Lower lobe of right lung (tissue), 2 donors: ENCODE measurements around the gene ACTC1. TPM values are rescaled to one million over a fixed set of nuclear protein-coding genes. Genes with fewer than 3 reads are reported as not detected.

Source experiments
- ATAC-seq, 2 donors: fragments of 200-7000 bp; cut with Tn5 transposase; one replicate each; pipeline ENCODE4 v1.9.1; 2020 to 2022; ENCODE audit warnings: mild to moderate bottlenecking in 2 of 2, moderate library complexity in 2 of 2
- DNase-seq: peaks from one replicate; pipeline ENCODE4 v3.0.0-alpha.2; 2020
- H3K27ac ChIP-seq: fragments of 200-600 bp; one replicate; pipeline ENCODE4 v1.8.0; 2022
- H3K27me3 ChIP-seq: fragments of 200-600 bp; one replicate; pipeline ENCODE4 v1.8.0; 2022; ENCODE audit warnings: low read depth
- H3K36me3 ChIP-seq: fragments of 200-600 bp; one replicate; pipeline ENCODE4 v1.8.0; 2022; ENCODE audit warnings: mild to moderate bottlenecking
- H3K4me1 ChIP-seq: fragments of 200-600 bp; one replicate; pipeline ENCODE4 v1.8.0; 2022
- H3K4me3 ChIP-seq: fragments of 200-600 bp; one replicate; pipeline ENCODE4 v1.8.0; 2022; ENCODE audit warnings: mild to moderate bottlenecking
- H3K9me3 ChIP-seq: fragments of 200-600 bp; one replicate; pipeline ENCODE4 v1.8.0; 2022
- CTCF ChIP-seq: fragments of 200-600 bp; IDR thresholded peaks from one replicate; pipeline ENCODE4 v1.8.0; 2022; ENCODE audit warnings: antibody characterized with exemption, mild to moderate bottlenecking
- intact Hi-C: fragments of 100-400 bp; cut with DNase I; formaldehyde crosslinking; loops from one replicate; pipeline ENCODE4 v1.11.0; 2022
- long read RNA-seq: library from polyadenylated mRNA; unstranded; transcript quantifications from one replicate; pipeline ENCODE4 v2.0.0, GENCODE V29; 2021
- total RNA-seq: library from RNA; stranded (reverse); fragmentation: NEBNext Ultra II Directional; extraction: Animal tissue kit (Norgen Biotek cat#: 25700); gene quantifications from one replicate; pipeline ENCODE4 v1.2.1, GENCODE V29; 2021
- donor health status: DM: no; HTN: yes; CAD: no; lungs with severe emphysema.

The ACTC1 gene
- 0.62 TPM for total RNA-seq
- long read RNA-seq, partial matches to known transcripts: 0 of 1 reads
- long read RNA-seq, other reads (novel, unspliced or antisense): 0 of 1 reads

- DNase-seq (no peak), ATAC-seq (peak; percentile 55 to 75)
- TF ChIP-seq CTCF: no peak
- Histone ChIP-seq H3K36me3 (no peaks in the 10 kb centered on the region), H3K4me1 (no peaks in the 10 kb centered on the region), H3K27ac (no peak within 1 kb of the TSS), H3K9me3 (no peaks in the 10 kb centered on the region), H3K4me3 (no peak within 1 kb of the TSS), H3K27me3 (peaks cover 33% of the 10 kb centered on the region)
- intact Hi-C loops: no loop called here
These were observed at the start of gene ACTC1 for GRCh38 chr15:34795267-34796081. ACTC1 (minus strand) TSS chr15:34795549; CDS start chr15:34794808, 741 bp downstream.

- Histone ChIP-seq H3K36me3 (no peaks in the 10 kb centered on the region), H3K27ac (no peak overlapping the region), H3K27me3 (no peaks in the 10 kb centered on the region), H3K4me1 (no peaks in the 10 kb centered on the region), H3K4me3 (no peak overlapping the region), H3K9me3 (no peaks in the 10 kb centered on the region)
- intact Hi-C loops: no loop called here
- TF ChIP-seq CTCF: no peak
- ATAC-seq (no peak), DNase-seq (no peak)
These were observed 45.9 kb upstream of the ACTC1 start for GRCh38 chr15:34841262-34841725.

- no peaks in the 10 kb centered on the region for H3K36me3 ChIP-seq
- intact Hi-C loops: no loop called here
- DNase-seq: no peak
- no peaks in the 10 kb centered on the region for H3K9me3 ChIP-seq
- no peak overlapping the region for H3K27ac ChIP-seq
- no peak for ATAC-seq
- no peaks in the 10 kb centered on the region for H3K4me1 ChIP-seq
- no peak overlapping the region for H3K4me3 ChIP-seq
- H3K27me3 ChIP-seq: no peaks in the 10 kb centered on the region
- no peak for TF ChIP-seq CTCF
These were observed 42.9 kb upstream of the ACTC1 start for GRCh38 chr15:34838282-34838681.

- DNase-seq (no peak), ATAC-seq (no peak)
- no peak overlapping the region for H3K4me3 ChIP-seq
These were observed 42.1 kb upstream of the ACTC1 start for GRCh38 chr15:34837246-34838016.

More at GRCh38 chr15:34837246-34838016, 42.1 kb upstream of the ACTC1 start:
- Histone ChIP-seq H3K27ac (no peak overlapping the region), H3K36me3 (no peaks in the 10 kb centered on the region), H3K4me1 (no peaks in the 10 kb centered on the region), H3K27me3 (no peaks in the 10 kb centered on the region), H3K9me3 (no peaks in the 10 kb centered on the region)
- TF ChIP-seq CTCF: no peak
- intact Hi-C loops: no loop called here
